Choroid plexus epithelial cell (primary cell): ENCODE measurements around the gene INHBC.

Experiments used
- DNase-seq: peaks from one replicate; pipeline ENCODE4 v3.0.0-alpha.2; 2010; ENCODE audit warnings: low read depth
- H3K4me3 ChIP-seq: 2 replicates; pipeline ENCODE4 v1.5.1; 2011; ENCODE audit warnings: low read depth, mild to moderate bottlenecking, control low read depth, low read length, moderate library complexity
- CTCF ChIP-seq: conservative IDR thresholded peaks from 2 replicates; pipeline ENCODE4 v1.5.1; 2011; ENCODE audit warnings: low read depth, mild to moderate bottlenecking, control low read depth, inconsistent platforms, low read length, moderate library complexity

Gene INHBC

GRCh38 chr12:57496822-57497221 is 62.2 kb downstream of the INHBC start:
- no peak for DNase-seq
- no peak overlapping the region for H3K4me3 ChIP-seq
- no peak for TF ChIP-seq CTCF

- H3K4me3 ChIP-seq = no peak overlapping the region
Observed at GRCh38 chr12:57497223-57498131, 62.9 kb downstream of the INHBC start.

GRCh38 chr12:57498132-57498502 is 63.5 kb downstream of the INHBC start:
- no peak overlapping the region for H3K4me3 ChIP-seq
- DNase-seq = no peak
- TF ChIP-seq CTCF = no peak

More at GRCh38 chr12:57497223-57498131, 62.9 kb downstream of the INHBC start:
- DNase-seq = no peak
- TF ChIP-seq CTCF = no peak

GRCh38 chr12:57498571-57498970 is 64.0 kb downstream of the INHBC start:
- DNase-seq = no peak
- H3K4me3 ChIP-seq = no peak overlapping the region
- no peak for TF ChIP-seq CTCF

GRCh38 chr12:57500213-57500612 is 65.6 kb downstream of the INHBC start:
- no peak for TF ChIP-seq CTCF
- DNase-seq = no peak
- H3K4me3 ChIP-seq = no peak overlapping the region
